GM18858 (cell line): ENCODE data around the gene INF2.
A peak's percentile ranks its signal among the peaks of the same experiment; 100 is the strongest.
"Not testable (repeated sequence)": the region's sequence is repeated elsewhere in the genome, so short reads cannot be mapped to it uniquely, and the experiment has no call there.

ENCODE experiments used
- ATAC-seq: cut with Tn5 transposase; IDR thresholded peaks from one replicate; pipeline ENCODE4 v1.9.1; 2021; ENCODE audit not compliant: unreplicated experiment

The INF2 gene

GRCh38 chr14:104657101-104657524, 32.3 kb upstream of the INF2 start:
- ATAC-seq = no peak

- peak; percentile 39 for ATAC-seq
Observed at GRCh38 chr14:104657563-104658324, 31.7 kb upstream of the INF2 start.

GRCh38 chr14:104658325-104658712, 31.1 kb upstream of the INF2 start:
- ATAC-seq = no peak

GRCh38 chr14:104659146-104659545, 30.3 kb upstream of the INF2 start:
- no peak for ATAC-seq

- ATAC-seq = no peak
Observed at GRCh38 chr14:104659764-104660523, 29.5 kb upstream of the INF2 start.

- no peak for ATAC-seq
Observed at GRCh38 chr14:104660597-104660996, 28.8 kb upstream of the INF2 start.

DNA sequence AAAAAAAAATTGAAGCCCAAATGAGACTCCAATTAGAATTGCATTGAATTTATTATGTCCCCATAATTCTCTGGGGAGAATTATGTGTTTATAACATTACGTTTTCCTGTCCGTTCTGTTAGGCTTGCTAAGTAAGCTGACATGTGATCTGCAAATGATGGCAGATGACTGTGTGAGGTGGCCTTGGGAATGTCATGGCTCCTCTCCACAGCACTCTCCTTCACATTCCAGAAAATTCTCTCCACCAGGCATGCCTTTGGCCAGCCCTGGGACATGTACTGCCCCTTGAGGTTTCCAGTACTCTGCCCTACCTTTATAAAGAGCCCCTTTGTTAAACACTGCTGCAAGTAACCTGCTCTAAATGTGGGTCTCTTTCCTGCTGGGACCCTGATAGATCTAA, 28.3 kb upstream of the INF2 start:
- ATAC-seq = no peak

DNA sequence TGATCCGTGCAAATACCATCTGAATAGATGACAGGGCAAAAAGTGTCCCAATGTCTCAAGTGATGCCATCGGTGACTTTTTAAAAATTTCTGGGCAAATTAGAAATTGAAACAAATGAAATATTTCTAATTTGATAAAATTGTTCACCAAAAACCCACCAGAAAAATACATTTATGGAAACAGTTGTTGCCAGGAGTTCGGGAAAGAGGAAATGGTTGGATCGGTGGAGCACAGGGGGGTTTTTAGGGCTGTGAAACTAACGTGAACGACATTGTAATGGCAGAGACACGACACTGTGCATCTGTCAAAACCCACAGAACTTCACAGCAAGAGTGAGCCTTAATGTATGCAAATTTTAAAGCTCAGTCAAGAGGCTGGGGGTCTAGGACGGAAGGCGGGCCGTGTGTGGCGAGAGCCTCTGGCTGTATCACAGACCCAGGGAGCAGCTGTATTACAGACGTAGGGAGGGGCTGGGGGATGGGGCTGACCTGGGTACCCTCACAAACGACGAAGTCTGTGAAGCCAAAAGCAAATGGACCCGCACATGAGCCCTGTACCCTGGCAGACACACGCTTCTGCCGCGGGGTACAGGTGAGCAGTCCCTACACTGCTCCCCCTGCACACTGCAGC, 27.8 kb upstream of the INF2 start:
- ATAC-seq = not testable (repeated sequence)

DNA sequence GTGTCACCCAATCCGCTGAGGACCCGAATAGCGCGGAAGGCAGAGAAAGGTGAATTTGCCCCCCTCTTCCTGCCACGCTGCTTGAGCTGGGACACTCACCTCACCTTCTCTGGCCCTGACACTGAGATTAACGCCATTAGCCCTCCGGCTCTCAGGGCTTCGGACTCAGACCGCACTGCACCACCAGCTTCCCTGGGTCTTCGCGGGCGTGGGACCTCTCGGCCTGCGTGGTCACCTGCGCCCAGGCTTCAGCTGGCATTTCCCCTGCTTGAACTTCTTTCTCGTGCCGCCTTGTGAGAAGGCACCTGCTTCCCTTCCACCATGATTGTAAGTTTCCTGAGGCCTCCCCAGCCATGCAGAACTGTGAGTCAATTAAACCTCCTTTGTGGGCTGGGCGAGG, 26.9 kb upstream of the INF2 start:
- ATAC-seq = not testable (repeated sequence)

DNA sequence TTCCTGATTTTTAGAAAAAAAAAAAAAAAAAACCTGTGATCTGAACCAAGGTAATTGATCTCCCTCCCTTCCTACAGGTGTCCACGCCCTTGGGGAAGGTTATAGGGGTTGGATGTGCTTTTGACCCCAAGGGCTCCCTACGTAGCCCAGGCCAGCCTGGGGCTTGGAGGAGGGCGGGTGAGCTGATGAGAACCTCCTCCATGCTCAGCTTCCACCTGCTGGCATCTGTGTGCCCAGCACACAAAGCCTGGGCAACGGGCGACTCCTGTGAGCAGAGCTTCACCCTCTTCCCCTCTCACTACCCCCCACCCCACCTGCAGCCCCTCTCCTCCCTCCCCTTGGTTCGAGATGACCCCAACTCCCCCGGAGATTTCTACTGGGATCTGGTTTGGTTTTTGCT, 25.3 kb upstream of the INF2 start:
- ATAC-seq = no peak

GRCh38 chr14:104664588-104664987, 24.8 kb upstream of the INF2 start:
- ATAC-seq = no peak

- ATAC-seq = no peak
Observed at GRCh38 chr14:104665114-104665656, 24.2 kb upstream of the INF2 start.

DNA sequence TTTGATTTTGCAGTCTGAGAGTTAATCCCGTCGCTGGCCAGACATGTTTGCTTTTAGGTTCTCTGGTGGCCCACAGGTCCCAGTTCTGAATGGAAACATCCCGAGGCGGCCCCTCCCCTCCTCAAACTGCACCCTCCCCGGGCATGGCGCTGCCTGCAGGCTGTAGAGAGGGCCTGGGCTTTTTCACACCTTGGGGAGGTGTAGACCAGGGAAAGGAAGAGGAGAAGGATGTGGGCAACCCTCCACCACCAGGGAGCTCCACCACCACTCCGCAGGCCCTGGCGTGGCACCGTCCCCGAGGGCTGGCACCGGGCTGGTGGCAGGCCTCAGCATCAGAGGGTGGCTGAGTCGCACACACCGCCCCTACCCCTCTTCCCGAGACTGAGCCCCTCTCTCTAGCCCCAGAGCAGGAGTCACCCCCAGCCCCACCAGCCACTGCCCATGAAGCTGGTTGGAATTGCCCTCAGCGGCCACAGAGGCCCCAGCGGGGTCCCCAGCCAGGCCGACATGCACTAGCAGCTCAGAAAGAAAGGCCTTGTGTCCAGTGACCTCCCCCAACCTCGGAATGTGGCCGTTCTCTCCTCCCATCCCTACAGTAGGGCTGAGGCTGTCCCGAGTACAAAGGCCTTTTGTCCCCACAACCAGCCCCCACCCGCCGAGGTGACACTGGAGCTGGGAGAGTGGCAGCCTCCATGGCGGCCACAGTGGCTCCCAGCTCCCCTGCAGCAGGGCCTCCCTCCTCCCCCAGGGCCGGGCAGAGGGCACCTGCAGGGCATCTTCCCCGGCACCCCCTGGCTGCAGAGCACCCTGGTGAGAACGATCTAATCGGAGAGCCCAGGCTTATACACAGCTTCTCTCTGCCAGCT, 23.5 kb upstream of the INF2 start:
- ATAC-seq = no peak

GRCh38 chr14:104666523-104666895, 22.9 kb upstream of the INF2 start:
- ATAC-seq = not testable (repeated sequence)

GRCh38 chr14:104666981-104667380, 22.4 kb upstream of the INF2 start:
- no peak for ATAC-seq

DNA sequence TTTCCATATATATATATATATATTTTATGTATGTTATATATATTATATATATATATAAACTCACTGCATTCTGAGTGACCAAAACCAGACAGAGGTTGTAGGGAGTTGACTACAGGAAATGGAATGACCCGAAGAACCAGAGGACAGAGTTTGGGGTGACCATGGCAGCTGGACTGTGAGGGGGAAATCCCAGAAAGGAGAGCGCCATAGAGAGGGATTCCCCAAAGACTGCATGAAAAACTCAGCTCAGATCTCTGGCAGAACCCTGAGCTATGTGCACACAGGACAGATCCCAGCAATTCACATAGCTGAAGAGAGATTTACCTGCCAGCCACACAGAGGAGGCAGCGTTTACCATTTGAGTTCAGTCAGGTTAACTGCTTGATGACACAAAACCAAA, 19.7 kb upstream of the INF2 start:
- no peak for ATAC-seq

DNA sequence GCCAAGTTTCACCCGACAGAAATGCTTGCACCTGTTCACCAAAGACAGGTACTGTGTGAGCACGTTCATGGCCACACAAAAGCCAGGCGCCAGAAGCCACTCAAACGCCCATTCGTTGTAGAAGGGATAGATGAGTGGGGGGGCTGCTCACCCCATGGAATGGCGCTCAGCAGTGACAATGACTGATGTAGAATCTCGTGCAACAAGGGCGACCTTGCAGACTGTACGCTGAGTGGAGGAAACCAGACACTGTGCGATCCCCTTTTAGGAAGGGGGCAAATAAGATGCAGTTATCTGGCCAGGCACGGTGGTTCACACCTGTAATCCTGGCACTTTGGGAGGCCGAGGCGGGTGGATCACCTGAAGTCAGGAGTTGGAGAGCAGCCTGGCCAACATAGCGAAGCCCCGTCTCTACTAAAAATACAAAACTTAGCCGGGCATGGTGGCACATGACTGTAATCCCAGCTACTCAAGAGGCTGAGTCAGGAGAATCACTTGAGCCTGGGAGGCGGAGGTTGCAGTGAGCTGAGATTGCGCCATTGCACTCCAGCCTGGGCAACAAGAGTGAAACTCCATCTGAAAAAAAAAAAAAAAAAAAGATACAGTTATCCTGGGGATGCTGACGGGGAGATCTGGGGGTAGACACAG, 18.0 kb upstream of the INF2 start:
- ATAC-seq = not testable (repeated sequence)

DNA sequence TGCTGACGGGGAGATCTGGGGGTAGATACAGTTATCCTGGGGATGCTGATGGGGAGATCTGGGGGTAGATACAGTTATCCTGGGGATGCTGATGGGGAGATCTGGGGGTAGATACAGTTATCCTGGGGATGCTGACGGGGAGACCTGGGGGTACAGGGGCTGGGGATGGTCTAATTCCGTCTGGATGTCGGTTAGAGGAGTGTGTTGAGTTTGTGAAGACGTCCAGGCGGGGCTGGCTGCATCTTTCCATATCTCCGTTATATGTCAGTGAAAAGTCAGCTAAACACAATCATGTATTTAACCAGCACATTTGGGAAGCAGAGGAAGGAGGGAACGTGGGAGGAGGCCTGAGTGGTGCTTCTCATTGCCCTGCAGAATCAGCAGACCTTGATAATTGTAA, 17.3 kb upstream of the INF2 start:
- ATAC-seq = not testable (repeated sequence)

- ATAC-seq = no peak
Observed at GRCh38 chr14:104673481-104673880, 15.9 kb upstream of the INF2 start.

- ATAC-seq = no peak
Observed at GRCh38 chr14:104675447-104675846, 14.0 kb upstream of the INF2 start.
